GM18499 (cell line): ENCODE results near the gene CMSS1.

Source experiments
- ATAC-seq: cut with Tn5 transposase; IDR thresholded peaks from one replicate; pipeline ENCODE4 v1.9.1; 2021; ENCODE audit warnings: moderate number of reproducible peaks; ENCODE audit not compliant: insufficient read depth, unreplicated experiment

CMSS1 gene

DNA sequence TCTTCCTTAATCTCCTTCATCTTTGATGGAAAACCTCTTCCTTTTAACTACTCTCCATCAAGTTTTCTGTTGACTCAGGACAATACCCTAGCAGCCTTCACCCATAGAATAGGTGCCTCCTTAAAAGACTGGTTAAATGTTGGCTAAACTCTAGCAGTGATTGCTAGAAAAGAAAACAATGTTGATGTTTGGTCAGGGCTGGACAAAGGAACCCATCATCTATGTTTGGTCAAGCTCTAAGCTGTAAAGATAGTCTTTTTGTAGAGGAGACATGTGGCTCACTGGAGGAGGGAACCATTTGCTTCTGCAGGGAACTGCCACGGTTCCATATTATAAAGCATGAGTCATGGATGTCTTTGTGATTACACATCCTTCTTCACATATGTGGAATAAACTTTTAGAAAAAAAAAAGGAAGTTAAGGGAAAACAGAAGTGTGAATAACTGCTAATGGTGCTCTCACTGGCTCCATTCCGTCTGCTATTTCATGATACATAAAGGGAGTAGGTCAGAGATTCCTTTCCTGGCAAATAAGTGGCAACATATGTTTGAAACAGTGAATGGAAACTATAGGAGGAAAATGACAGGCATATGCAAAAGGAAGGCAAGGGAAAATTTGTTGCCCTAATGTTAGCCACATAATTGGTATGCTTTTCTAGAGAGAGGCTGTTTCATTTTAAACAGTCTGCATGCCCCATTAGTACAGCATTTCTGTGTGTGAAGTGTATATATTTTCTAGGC is 78.2 kb downstream of the CMSS1 start:
- no peak for ATAC-seq

DNA sequence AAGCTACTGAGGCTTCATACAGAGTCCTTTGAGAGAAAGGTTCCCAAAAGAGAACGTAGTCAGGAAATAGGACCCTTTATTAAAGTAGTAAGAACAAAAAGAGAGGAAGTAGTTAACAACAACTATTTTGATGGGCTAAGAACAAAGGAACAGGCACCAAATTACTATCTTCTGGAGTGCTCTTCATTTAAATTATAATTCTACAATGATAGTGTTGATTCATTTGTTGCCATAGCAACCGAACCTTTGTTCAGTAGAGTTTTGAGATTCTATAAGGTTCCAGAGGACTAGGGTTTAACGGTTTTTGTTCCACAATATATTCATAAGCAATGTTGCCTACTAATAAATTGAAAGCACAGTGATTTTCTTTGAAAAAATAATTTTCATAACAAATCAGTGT is 78.8 kb downstream of the CMSS1 start:
- ATAC-seq: no peak

DNA sequence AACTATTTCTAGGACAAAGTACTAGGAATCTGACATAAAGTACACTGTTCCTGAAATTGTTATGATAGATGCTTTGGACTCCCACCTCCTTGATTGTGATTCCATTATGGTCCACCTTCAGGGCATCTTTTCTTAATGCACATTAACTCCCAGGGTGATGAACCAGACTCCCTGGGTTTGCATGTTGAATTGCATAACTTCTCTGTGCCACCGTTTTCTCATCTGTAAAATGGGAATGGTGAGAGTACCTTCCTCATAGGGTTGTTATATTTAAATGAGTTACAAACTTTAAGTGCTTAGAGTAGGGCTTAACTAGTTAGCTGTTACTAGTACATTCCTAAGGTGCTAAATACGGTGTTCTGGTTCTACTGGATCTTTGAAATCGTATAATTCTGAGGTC is 81.9 kb downstream of the CMSS1 start:
- ATAC-seq: no peak

DNA sequence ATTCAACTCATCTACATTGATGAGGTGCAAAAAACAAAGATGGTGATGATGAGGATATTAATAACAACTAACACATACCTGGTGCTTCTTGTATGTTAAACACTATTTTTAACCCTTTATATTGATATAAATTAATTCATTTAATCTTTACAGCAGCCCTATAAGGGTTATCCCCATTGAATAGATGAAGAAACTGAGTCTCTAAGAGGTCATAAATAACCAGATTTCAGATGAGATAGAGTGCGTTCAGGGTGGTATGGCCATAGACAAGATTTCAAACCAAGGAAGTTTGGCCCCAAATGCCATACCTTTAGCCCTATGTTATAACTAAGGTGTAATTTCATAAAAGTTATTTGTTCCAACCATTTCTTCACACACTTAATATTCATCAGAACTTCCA is 82.6 kb downstream of the CMSS1 start:
- no peak for ATAC-seq

DNA sequence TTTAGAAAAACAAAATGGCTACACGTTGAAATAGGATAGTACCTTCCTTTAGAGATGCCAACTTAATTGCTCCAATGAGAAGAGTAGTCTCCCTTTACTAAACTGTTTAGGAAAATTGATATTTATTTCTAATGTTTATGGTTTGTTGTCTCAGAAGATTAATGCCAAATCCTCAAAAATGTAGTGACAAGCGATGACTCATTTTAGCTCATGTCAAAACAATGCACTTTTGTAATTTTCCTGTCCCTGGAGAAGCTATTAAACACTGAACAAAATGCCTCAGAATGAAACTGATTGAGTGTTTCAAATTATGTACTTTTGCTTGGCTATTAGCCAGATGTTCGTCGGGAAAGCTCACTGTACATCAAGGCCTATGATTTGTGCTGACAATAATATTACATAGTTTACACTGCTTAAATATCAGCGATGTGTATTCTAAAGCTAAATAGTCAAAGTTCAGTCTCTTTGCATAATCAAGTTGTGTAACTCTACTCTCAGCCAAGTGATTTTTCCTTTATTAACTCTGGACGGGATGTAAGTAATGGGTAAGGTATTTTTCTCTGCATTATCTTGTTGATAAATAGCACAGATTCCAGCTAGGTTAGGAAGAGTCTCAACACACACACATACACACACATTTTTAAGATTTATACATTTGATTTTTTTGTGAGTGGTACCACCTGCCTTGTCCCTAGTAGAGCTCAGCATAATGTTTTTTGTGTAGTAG is 83.7 kb downstream of the CMSS1 start:
- ATAC-seq: no peak

DNA sequence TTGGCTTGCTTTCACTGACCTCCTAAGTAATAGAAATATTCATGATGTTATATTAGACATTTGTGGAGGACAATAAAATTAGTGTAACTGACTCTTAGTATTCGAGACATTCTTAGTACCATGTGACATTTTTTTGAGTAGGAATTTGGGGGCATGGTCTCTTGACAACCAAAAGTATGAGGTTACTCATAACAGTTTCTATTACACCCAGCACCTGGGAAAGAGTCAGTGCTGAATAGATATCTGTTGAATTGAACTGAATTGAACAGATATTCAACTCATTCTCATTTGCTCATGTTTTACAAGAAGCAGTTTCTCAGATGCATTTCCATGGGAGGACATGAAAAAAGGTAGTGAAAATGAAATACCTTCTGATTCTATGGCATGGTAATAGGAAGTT is 84.4 kb downstream of the CMSS1 start:
- no peak for ATAC-seq

DNA sequence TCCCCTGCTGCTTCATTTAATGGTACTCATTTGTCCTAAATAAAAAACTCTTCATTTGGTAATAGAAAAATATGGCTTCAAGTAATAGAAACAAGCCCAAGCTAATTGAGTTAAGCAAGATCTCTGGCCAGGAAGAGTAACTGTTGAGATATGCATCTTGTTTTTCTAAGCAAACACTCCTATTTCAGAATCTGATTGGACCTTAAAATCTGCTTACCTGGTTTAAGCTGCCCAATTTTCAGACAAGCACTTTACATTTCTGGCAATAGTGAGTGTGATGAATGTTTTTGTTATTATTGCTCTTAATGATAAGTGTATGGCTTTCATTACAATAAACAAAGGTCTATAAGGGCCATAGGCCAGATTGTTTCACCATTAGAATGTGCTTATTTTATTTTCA is 86.2 kb downstream of the CMSS1 start:
- no peak for ATAC-seq

DNA sequence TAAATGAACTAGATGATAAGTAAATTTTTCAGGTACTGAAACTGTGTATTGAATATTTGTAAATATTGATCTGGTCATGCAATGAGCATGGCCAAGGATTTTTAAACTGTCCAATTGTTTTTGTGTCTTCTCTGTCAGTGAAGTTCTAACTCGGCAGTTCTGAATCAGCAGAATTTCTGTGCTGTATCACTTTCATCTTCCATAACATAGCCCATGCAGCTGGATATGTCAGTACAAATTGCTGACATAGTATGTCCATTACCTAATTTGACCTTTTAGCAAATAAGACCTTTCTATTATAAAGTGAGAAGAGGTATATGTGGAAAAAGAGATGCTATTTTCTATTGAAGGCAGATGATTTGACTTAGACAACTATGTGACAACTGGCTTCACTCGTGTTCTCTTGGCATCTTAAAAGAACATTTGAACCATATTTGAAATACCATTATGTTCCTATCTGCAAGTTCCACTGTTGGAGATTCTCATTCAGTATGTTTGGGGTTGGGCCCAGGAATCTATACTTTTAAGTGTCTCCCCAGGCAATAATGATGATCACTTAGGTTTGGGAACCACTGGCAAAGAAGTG is 90.4 kb downstream of the CMSS1 start:
- ATAC-seq: no peak

DNA sequence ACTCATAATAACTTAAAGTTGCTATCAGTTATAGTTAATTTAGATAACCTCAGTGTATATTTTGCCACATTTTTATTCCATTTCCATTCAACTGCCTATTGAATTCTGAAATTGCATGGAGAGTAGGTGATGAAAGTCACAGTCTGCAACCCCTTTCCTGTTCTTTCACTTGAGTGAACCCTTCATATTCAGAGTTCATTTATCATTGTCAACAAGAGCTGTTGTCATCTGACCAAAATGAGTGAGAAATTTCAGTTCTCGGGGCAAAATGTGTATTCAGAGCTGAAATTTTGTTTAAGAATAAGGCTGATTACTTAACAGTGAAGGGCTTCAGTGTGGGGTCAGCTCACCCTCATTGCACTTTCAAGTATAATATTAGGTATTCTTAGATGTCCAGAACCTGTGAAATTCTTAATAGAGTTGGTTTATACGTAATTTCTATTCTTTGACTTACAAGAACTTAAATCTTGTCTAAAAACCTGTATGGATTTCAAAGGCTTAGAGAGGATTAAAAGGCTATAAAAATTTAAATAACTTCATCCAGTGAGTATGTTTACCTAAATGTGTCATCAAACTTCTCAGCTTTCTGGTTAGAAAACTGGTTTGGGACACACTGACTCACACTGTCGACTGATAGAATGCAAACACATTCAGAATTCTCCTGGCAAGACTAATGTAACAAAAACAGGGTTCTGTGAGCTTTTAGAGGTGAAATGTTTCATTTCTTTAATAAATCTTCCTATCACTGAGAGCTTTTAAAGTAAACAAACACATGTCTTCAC is 92.2 kb downstream of the CMSS1 start:
- ATAC-seq: no peak

DNA sequence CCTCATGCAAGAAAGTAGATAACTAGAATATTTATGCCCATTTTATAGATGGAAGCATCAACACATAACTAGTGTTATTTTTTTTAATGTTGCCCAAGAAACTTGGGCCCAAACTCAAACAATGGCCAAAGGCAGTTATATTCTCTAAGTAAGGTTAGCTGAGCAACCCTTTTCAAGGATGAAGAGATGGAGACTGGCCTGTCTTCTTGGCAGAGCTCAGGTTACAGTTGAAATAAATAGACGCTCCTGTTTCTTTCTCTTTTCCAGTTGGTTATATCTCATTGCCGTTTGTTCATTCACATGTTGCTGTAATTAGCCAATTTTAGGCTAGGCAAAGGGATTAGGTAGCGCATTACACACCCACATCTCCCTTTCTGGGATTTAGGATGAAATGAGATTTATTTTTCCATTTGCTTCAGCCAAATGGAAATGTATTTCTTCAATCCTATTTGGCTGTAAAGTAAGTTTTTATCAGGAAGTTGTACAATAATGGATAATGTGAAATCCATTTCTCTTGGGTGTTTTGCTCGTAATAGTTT is 93.2 kb downstream of the CMSS1 start:
- ATAC-seq: no peak

DNA sequence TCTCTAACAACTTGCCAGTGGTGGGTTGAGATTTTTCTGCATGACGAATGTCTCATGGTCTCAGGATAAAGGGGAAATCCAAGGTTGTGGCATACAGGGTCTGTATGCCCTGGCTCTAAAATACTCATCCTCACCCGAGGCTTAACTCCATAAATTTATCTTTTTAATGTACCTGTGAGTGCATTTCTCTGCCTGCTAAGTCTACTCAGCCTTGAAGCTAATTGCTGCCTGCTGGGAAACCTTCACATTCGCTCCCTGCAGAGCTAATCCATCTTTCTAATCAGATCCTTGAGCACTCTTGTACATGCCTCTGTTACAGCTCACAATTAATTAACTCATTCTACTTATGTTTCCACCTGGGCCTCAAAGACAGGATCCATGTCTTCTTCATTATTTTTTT is 93.8 kb downstream of the CMSS1 start:
- no peak for ATAC-seq

DNA sequence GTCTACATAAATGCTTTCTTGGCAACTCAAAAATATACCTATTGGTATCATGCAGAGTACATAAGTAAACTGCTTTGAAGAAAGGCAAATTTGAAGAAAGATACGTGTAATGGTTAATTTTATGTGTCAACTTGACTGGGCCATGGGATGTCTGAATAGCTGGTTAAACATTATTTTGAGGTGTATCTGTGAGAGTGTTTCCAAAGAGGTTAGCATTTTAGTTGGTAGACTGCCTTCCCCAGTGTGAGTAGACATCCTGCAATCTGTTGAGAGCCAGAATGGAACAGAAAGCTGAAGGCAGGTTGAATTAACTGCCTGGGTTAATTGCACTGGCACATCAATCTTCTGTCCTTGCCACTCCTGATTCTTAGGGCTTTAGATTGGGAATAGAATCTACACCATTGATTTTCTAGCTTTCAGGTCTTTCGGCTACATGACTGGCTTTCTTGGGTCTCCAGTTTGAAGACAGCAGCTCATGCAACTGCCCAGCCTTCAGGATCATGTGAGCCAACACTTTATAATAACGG is 98.3 kb downstream of the CMSS1 start:
- ATAC-seq: no peak

DNA sequence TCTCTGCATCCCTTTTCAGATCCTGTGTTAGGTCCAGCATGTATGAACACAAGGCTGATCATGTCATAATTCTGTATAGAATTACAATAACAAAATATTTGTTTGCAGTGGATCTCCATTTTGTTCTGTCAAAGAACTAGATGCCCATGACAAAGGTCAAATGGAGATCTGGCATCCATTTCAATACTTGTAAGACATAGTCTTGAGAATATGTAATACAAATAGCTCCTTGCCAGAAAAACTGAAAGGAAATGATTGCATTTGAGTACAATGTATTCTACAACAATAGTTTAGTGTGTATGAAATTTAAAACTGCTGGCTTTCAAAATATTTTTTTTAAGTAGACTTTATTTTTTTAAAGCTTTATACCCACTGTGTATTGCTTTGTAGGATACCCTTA is 101.1 kb downstream of the CMSS1 start:
- no peak for ATAC-seq

DNA sequence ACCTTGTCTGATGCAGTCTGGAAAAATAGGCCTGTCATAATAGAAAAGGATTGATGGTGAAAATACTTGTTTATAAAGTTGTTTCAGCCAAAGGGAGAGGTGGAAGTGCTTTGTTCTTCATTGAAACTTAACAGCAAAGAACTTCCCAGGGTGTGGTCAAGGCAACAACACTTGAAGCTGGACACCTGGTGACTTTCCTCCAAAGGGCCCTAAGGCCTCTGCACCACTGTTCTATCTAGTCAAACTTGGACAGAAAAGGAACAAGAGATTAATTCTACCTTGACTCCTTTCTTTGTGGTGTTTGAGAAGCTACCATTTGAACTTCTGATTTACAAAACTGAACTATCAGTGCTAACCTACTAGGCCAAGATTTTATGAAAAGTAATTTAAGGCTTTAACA is 102.0 kb downstream of the CMSS1 start:
- no peak for ATAC-seq

DNA sequence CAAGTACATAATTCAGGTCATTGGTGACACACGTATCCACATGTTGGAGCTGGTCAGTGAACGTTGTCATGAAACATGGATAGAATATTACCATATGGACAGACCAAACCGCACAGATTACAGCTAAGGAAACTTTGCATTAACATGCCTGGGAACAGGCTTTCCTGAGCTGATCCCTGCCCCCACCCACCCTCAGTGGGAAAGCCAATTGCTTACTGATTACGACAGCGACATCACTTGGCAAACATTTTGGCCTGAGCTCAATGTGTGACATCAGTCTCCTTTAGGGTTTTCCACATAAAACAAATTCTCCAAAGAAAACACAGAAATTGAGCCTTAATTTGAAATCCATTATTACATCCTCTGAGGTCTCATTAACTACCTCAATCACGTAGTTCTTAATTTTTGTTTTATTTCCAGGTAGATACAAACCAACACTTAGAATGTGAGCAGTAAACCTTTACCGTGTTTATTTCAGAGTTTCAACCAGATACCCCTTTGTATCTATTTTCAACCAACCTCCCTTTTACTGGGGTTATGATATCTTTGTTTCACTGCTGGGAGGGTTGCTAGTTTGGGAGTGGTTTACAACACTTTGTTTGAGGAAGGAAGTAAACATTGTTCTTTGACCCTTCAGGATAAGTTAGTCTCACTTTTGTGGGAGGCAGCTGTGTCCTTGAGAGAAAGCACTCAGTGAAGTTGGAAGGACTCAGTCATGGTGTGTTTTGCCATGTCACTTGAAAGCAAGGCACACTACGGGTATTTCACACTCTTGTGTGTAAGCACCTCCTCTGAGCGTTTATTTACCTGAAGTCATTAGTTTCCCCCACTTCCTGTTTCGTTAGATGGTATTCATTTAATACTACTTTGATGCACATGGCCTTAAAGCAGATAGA is 103.1 kb downstream of the CMSS1 start:
- no peak for ATAC-seq

DNA sequence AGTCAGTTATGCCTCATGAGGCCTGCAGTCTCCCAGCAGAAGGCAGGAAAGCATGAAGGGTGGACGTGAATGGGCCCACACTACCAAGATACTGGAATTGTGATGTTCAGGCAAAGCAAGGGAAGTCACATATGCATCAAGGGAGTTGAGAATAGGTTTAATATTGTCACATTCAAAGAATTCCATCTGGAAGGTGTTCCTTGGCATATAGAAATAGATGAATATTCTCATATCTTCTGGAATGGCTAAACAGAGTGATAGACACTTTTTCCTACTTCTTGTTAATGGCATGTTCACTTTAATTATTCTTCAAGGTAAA is 103.7 kb downstream of the CMSS1 start:
- no peak for ATAC-seq

DNA sequence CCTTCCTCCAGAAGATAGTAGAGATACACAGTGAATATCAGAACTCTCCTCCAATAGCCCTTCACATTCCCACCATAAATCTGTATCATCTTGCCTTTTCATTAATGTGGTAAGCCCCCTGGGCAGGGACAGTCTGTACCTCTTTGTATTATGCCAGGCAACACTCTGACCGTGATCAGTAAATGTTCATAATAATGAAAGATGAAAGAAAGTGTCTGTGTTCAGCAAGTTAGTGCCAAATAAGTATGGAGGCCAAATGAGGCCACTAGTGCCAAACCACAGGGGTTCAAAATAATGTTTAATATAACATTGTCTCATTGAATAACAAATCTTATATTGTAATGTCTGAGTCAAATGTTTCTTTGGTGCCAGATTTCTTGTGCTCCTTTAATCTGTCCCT is 104.3 kb downstream of the CMSS1 start:
- ATAC-seq: no peak

DNA sequence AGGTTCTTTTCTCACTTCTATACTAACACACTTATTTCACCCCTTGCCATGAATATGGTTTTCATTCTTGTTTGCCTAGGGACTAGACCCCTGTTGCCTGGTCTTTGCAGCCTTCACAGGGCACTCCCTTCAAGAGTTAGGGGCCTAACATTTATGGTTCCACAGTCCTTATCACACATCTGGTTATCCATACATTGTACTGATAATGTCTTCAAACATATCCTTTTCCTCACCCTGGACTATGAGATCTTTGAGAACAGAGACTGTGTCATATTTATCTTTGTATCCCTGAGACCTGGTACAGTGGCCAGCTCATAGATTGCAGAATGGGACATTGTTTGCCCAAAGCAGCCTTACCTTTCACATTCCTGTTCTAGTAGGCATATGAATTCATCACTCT is 106.2 kb downstream of the CMSS1 start:
- no peak for ATAC-seq

DNA sequence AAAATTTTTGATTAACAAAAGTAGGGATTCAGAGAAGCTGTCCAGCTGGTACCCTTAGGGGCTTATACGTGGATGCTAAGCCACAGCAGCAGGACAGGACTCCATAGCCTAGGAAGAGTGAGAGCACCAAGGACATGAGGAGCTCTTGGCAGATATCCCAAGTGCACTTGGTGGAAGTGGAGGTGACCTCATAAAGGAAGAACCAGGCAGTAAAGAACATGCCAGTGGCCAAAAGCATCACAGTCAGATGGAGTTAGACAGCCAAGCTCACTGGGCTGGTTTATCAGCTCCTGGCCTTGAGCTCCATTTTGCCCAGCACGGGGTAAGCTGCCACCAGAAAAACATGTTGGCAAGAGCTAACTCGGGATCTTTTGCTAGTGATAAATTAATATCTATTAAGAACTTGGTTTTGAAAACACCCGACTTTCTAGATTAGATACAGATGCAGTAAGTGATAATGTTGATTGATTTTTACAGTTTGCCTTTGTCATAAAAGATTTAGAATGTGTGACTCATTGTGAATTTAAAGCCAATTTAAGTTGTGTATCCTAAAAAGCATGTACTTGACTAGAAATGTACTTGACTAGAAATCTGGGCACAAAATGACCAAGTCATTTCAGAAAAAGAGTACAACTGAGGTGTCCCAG is 108.0 kb downstream of the CMSS1 start:
- no peak for ATAC-seq
